ENCODE data around the gene NCCRP1. TPM values are rescaled to one million over a fixed set of nuclear protein-coding genes. Genes with fewer than 3 reads are reported as not detected.

Gene NCCRP1
- total RNA-seq, 1 donor from 2014 or later, result 1.9 TPM

- Histone ChIP-seq H3K36me3 (no peaks in the 10 kb centered on the region), H3K9me3 (ENCODE audit: low read depth) (no peaks in the 10 kb centered on the region), H3K27me3 (no peaks in the 10 kb centered on the region), H3K9ac (no peak overlapping the region), H3K79me2 (ENCODE audit: low read depth) (no peaks in the 10 kb centered on the region), H3F3A (ENCODE audit: low read depth) (no peaks in the 10 kb centered on the region), H2AFZ (replicated peaks) (no peak overlapping the region), H3K4me2 (no peak overlapping the region), H3K27ac (no peak overlapping the region), H3K4me1 (no peaks in the 10 kb centered on the region), H4K20me1 (ENCODE audit: low read depth) (peaks cover 3% of the 10 kb centered on the region), H3K4me3 (no peak overlapping the region)
- no peak for DNase-seq (ENCODE audit: low spot score)
- Mint-ChIP-seq H3K4me3 (no peak overlapping the region), H3K9me3 (no peaks in the 10 kb centered on the region), H3K36me3 (peaks cover 6% of the 10 kb centered on the region), H3K27me3 (ENCODE audit: insufficient read depth, low read depth) (no peaks in the 10 kb centered on the region), H3K4me1 (peaks cover 2% of the 10 kb centered on the region), H3K27ac (no peak overlapping the region)
- TF ChIP-seq EZH2 (IDR thresholded peaks at IDR 0.05), result no peak
- no peak for TF ChIP-seq CTCF (IDR thresholded peaks at IDR 0.05)
- TF ChIP-seq EZH2phosphoT487 (IDR thresholded peaks at IDR 0.05), result no peak
These were observed 19.6 kb upstream of the NCCRP1 start for GRCh38 chr19:39177110-39177699.

- DNase-seq (ENCODE audit: low spot score), result no peak
- TF ChIP-seq EZH2phosphoT487 (IDR thresholded peaks at IDR 0.05), result no peak
- no peak for TF ChIP-seq CTCF (IDR thresholded peaks at IDR 0.05)
- no peak for TF ChIP-seq EZH2 (IDR thresholded peaks at IDR 0.05)
- H3K36me3 ChIP-seq, result no peaks in the 10 kb centered on the region
These were observed 19.0 kb upstream of the NCCRP1 start for GRCh38 chr19:39177736-39178135.

DNA sequence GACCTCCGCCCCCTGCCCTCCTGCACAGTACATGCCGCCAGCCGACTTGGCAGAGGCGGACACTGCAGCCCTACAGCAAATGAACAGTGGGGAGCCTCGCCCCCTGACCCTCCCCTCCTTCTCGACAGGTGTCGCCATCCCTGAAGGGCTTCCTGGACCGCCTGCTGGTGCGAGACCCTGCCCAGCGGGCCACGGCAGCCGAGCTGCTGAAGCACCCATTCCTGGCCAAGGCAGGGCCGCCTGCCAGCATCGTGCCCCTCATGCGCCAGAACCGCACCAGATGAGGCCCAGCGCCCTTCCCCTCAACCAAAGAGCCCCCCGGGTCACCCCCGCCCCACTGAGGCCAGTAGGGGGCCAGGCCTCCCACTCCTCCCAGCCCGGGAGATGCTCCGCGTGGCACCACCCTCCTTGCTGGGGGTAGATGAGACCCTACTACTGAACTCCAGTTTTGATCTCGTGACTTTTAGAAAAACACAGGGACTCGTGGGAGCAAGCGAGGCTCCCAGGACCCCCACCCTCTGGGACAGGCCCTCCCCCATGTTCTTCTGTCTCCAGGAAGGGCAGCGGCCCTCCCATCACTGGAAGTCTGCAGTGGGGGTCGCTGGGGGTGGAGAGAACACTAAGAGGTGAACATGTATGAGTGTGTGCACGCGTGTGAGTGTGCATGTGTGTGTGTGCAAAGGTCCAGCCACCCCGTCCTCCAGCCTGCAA, 18.3 kb upstream of the NCCRP1 start:
- peaks cover 6% of the 10 kb centered on the region for H3K36me3 Mint-ChIP-seq
- H3K27me3 Mint-ChIP-seq (ENCODE audit: insufficient read depth, low read depth), result peaks cover 4% of the 10 kb centered on the region
- peaks cover 2% of the 10 kb centered on the region for H3K4me1 Mint-ChIP-seq
- Histone ChIP-seq H3K27me3 (no peaks in the 10 kb centered on the region), H3K36me3 (no peaks in the 10 kb centered on the region), H3K27ac (no peak overlapping the region), H3K4me1 (no peaks in the 10 kb centered on the region), H2AFZ (replicated peaks) (no peak overlapping the region), H3K9me3 (ENCODE audit: low read depth) (no peaks in the 10 kb centered on the region), H3K4me3 (no peak overlapping the region), H4K20me1 (ENCODE audit: low read depth) (peaks cover 3% of the 10 kb centered on the region), H3K4me2 (no peak overlapping the region), H3K9ac (no peak overlapping the region), H3K79me2 (ENCODE audit: low read depth) (no peaks in the 10 kb centered on the region), H3F3A (ENCODE audit: low read depth) (no peaks in the 10 kb centered on the region)
- peak overlapping the region; percentile 66 for H3K27ac Mint-ChIP-seq
- no peak for DNase-seq (ENCODE audit: low spot score)
- H3K9me3 Mint-ChIP-seq, result no peaks in the 10 kb centered on the region
- no peak overlapping the region for H3K4me3 Mint-ChIP-seq
- TF ChIP-seq EZH2phosphoT487 (IDR thresholded peaks at IDR 0.05) (no peak), CTCF (IDR thresholded peaks at IDR 0.05) (no peak), EZH2 (IDR thresholded peaks at IDR 0.05) (no peak)

More at GRCh38 chr19:39177736-39178135, 19.0 kb upstream of the NCCRP1 start:
- Mint-ChIP-seq H3K4me1 (peaks cover 2% of the 10 kb centered on the region), H3K36me3 (peaks cover 6% of the 10 kb centered on the region), H3K27me3 (ENCODE audit: insufficient read depth, low read depth) (no peaks in the 10 kb centered on the region), H3K27ac (no peak overlapping the region), H3K9me3 (no peaks in the 10 kb centered on the region), H3K4me3 (no peak overlapping the region)
- peaks cover 3% of the 10 kb centered on the region for H4K20me1 ChIP-seq (ENCODE audit: low read depth)
- H3K27me3 ChIP-seq, result no peaks in the 10 kb centered on the region
- H3K9ac ChIP-seq, result no peak overlapping the region
- no peaks in the 10 kb centered on the region for H3K79me2 ChIP-seq (ENCODE audit: low read depth)
- no peak overlapping the region for H3K4me3 ChIP-seq
- H3K9me3 ChIP-seq (ENCODE audit: low read depth), result no peaks in the 10 kb centered on the region
- no peak overlapping the region for H3K4me2 ChIP-seq
- H2AFZ ChIP-seq (replicated peaks), result no peak overlapping the region
- no peaks in the 10 kb centered on the region for H3F3A ChIP-seq (ENCODE audit: low read depth)
- no peak overlapping the region for H3K27ac ChIP-seq
- H3K4me1 ChIP-seq, result no peaks in the 10 kb centered on the region
